Myocyte (in vitro differentiated cells): ENCODE measurements around the gene CTAGE8. TPM values are rescaled to one million over a fixed set of nuclear protein-coding genes. Genes with fewer than 3 reads are reported as not detected.

ENCODE experiments used
- total RNA-seq: library from RNA; depleted of rRNA; stranded (reverse); fragments of >200 nt; gene quantifications from 2 replicates; pipeline ENCODE4 v1.2.3, GENCODE V29; 2014

CTAGE8 gene
- total RNA-seq, 1 donor from 2014 or later, result not detected

Other genes starting within 250 kb of the CTAGE8 start
- gene OR2A5, start 220.3 kb downstream of the CTAGE8 start, total RNA-seq, result not detected in 2 replicates
- not detected in 2 replicates for gene OR2A25, start 199.5 kb downstream of the CTAGE8 start, total RNA-seq
- not detected in 2 replicates for gene OR2A12, start 183.0 kb downstream of the CTAGE8 start, total RNA-seq
- not detected in 2 replicates for gene OR2A2, start 159.7 kb downstream of the CTAGE8 start, total RNA-seq
- not detected in 2 replicates for gene OR2A14, start 146.1 kb downstream of the CTAGE8 start, total RNA-seq
- gene CTAGE4, start 85.8 kb downstream of the CTAGE8 start, total RNA-seq, result not detected in 2 replicates
- 0.21 TPM in 2 replicates for gene ARHGEF35, start 73.5 kb downstream of the CTAGE8 start, total RNA-seq
- not detected in 2 replicates for gene OR2A42, start 29.7 kb downstream of the CTAGE8 start, total RNA-seq
- gene OR2A7, start 4.5 kb downstream of the CTAGE8 start, total RNA-seq, result not detected in 2 replicates
- gene OR2A1, start 43.1 kb upstream of the CTAGE8 start, total RNA-seq, result not detected in 2 replicates
- 0.70 and 0.78 TPM in 2 replicates for gene ARHGEF5, start 86.1 kb upstream of the CTAGE8 start, total RNA-seq
- gene NOBOX, start 134.4 kb upstream of the CTAGE8 start, total RNA-seq, result not detected in 2 replicates